HFF-Myc (cell line): ENCODE results near the gene HOXB6.

Experiments
- DNase-seq: peaks from one replicate; pipeline ENCODE4 v3.0.0-alpha.2; 2011; ENCODE audit warnings: low read depth; ENCODE audit errors: extremely low read depth
- H3K4me3 ChIP-seq: replicated peaks from 2 replicates; pipeline ENCODE4 v1.5.1; 2011; ENCODE audit warnings: low read depth, mild to moderate bottlenecking, control low read depth, low read length
- CTCF ChIP-seq: IDR thresholded peaks from 2 replicates; pipeline ENCODE4 v1.5.1; 2012; ENCODE audit warnings: mild to moderate bottlenecking, low read depth, low read length, control low read depth; ENCODE audit errors: missing control alignments

HOXB6 gene

GRCh38 chr17:48615047-48615962 lies 10.5 kb upstream of the HOXB6 start, which contains the start of gene HOXB8:
HOXB8 (minus strand) TSS chr17:48615292; CDS start chr17:48614704, 588 bp downstream.
- no peak within 1 kb of the TSS for H3K4me3 ChIP-seq
- no peak for DNase-seq
- no peak for TF ChIP-seq CTCF

GRCh38 chr17:48613862-48614694 lies 9.3 kb upstream of the HOXB6 start:
- no peak for TF ChIP-seq CTCF
- H3K4me3 ChIP-seq, result no peak overlapping the region
- DNase-seq, result no peak

- no peak for TF ChIP-seq CTCF
- no peak for DNase-seq
- H3K4me3 ChIP-seq, result no peak overlapping the region
Measured at GRCh38 chr17:48612854-48613691, 8.3 kb upstream of the HOXB6 start.

DNA sequence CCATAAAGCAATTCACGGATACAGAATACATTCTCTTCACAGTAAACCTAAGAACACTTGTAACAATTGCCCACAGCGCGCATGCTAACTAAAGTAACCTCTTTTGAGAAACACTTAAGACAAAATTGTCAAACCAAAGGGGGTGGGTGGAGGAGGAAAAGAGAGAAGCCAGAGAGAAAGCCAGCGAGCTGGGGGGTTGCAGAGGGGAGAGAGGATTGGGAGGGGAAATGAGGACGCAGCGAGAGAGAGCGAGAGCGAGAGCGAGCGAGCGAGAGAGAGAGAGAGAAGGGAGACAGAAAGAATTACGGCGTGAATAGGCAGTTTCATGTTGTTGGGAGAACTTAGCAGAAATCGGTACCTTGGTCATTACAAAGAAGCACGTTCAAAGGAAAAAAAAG lies 7.7 kb upstream of the HOXB6 start:
- TF ChIP-seq CTCF, result no peak
- DNase-seq, result no peak
- no peak overlapping the region for H3K4me3 ChIP-seq

- DNase-seq, result no peak
- TF ChIP-seq CTCF, result no peak
- H3K4me3 ChIP-seq, result no peak overlapping the region
Measured at GRCh38 chr17:48611681-48612455, 7.1 kb upstream of the HOXB6 start.
